SK-MEL-5 (cell line): ENCODE measurements around the gene TBC1D22B. TPM values are rescaled to one million over a fixed set of nuclear protein-coding genes. Genes with fewer than 3 reads are reported as not detected.
A peak's percentile ranks its signal among the peaks of the same experiment; 100 is the strongest.
"Not testable (repeated sequence)": the region's sequence is repeated elsewhere in the genome, so short reads cannot be mapped to it uniquely, and the experiment has no call there.

Experiments used
- DNase-seq: peaks from one replicate; pipeline ENCODE4 v3.0.0-alpha.2; 2016; ENCODE audit warnings: low read depth, low spot score
- in situ Hi-C: cut with HindIII; loops from 2 replicates; pipeline ENCODE4 v1.10.0; 2016; ENCODE audit warnings: low sequenced_read_pairs, high pct_unique_total_duplicates, low pct_unique_long_range_greater_than_20kb
- total RNA-seq: library from RNA; depleted of rRNA; stranded (reverse); fragments of >200 nt; shearing (Covaris generic); gene quantifications from 2 replicates; pipeline ENCODE4 v1.2.3, GENCODE V29; 2014

Gene TBC1D22B
- total RNA-seq, 1 experiment from 2014 or later: 6.5 TPM

- DNase-seq: no peak
- in situ Hi-C loops: no loop called here
Observed at GRCh38 chr6:37285861-37286311, 28.3 kb downstream of the TBC1D22B start.

DNA sequence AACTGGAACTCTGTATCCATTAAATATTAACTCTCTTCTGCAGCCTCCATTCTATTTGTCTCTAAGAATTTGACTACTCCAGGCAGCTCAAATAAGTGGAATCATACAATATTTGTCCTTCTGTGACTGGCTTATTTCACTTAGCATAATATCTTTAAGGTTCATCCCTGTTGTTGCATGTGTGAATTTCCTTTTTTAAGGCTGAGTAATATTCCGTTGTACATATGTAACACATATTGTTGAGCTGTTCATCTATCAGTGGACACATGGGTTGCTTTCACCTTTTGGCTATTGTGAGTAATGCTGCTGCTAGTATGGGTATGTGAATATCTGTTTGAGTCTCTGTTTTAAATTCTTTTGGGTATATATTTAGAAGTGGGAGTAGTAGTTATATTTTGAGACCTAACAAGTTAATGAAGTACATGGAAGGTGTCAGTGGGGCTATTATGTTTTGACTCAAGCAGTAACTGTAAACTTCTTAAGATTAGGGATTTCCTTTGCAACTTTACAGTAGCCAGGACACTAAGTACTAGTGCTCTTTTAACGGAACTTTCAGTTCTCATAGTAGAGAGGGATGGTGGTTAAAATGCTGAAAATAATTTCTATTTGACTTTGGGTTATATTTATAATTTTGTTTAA lies 30.1 kb downstream of the TBC1D22B start:
- no peak for DNase-seq
- in situ Hi-C loops: no loop called here

DNA sequence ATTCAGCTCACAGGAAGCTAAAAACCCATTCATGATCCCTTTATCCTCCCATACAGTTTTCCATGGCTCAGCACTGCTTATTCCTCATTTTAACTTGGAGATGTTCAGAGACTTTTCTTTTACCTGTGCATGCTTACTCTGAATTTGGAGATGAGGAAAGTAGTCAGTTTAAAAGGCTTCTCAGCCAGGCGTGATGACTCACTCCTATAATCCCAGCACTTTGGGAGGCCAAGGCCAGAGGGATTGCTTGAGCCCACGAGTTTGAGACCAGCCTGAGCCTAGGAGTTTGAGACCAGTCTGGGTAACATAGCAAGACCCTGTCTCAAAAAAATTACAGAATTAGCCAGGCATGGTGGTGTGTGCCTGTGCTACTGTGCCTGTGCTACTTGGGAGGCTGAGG lies 30.7 kb downstream of the TBC1D22B start:
- no peak for DNase-seq

GRCh38 chr6:37289931-37290330 lies 32.4 kb downstream of the TBC1D22B start:
- DNase-seq: no peak
- in situ Hi-C loops: no loop called here

More for the DNA sequence above, 30.7 kb downstream of the TBC1D22B start:
- in situ Hi-C loops: no loop called here

- in situ Hi-C loops: no loop called here
- DNase-seq: no peak
Observed at GRCh38 chr6:37293426-37293825, 35.9 kb downstream of the TBC1D22B start.

DNA sequence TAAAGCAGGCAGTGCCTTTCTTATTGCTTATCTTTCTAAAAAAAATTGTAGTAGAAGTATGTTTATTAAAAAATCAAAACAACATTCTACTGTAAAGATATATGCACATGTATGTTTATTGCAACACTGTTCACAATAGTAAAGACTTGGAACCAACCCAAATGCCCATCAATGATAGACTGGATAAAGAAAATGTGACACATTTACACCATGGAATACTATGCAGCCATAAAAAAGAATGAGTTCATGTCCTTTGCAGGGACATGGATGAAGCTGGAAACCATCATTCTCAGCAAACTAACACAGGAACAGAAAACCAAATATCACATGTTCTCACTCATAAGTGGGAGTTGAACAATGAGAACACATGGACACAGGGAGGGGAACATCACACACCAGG lies 40.1 kb downstream of the TBC1D22B start:
- in situ Hi-C loops, DNase-seq: not testable (repeated sequence)

DNA sequence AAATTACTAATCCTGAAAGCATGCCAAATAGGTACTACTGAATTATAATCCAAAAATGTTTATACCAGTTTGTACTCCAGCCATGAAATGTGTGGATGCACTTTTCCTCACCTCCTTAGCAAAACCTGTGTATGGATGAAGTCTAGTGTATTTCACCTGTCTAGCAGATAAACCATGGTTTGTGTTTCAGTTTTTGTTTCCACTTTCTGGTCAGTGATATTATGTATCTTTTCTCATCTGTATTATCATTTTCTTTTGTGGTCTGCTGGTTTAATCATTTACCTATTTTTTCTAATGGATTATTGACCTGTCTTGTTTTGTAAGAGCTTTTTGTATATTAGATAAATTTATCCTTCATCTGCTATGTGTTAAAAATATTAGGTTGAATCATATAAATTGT lies 41.4 kb downstream of the TBC1D22B start:
- in situ Hi-C loops: no loop called here

DNA sequence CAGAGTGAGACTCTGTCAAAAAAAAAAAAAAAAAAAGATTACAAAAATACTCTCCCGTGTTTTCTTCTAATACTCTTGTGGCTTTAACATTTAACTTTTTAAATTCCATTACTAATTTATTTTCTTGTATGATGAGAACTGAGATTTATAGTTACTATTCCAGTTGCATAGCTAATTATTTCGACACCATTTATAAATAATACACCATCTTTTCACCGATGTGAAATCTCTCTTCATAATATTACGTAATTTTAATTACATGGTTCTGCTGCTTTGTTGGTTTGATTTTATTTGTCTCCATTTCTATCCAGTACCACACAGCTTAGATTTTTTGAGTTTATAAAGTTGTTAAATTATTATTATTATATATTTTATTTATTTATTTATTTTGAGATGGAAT lies 42.4 kb downstream of the TBC1D22B start:
- DNase-seq: no peak
- in situ Hi-C loops: no loop called here

More for the DNA sequence above, 41.4 kb downstream of the TBC1D22B start:
- no peak for DNase-seq

DNA sequence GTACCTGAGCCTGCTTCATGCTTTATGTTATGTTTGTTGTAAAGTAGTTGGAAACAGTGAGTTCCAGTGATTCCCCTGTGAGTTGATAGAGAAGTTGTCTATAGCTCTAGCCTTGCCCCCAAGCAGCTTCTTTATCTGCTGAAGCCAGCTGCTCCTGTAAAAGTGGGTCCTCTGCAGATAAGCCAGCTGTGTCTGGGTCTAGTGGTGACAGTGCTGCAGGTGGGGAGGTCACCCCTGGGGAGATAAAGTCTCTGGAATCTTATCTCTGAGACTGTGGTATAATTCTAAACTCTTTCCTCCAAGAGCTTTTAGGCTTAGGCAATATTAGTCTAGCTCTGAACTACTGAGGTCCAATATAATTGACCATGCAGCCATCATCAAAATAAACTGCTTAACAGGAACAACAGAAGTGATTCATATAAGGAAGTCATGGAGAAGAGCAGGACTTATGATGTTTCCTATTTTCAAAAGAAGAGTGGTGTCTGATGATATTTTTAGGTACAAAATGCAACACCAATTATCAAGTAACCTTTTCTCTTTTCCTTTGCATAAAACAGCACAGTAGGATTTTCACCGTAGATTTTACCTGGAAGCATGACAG lies 44.6 kb downstream of the TBC1D22B start:
- DNase-seq: no peak
- in situ Hi-C loops: no loop called here

DNA sequence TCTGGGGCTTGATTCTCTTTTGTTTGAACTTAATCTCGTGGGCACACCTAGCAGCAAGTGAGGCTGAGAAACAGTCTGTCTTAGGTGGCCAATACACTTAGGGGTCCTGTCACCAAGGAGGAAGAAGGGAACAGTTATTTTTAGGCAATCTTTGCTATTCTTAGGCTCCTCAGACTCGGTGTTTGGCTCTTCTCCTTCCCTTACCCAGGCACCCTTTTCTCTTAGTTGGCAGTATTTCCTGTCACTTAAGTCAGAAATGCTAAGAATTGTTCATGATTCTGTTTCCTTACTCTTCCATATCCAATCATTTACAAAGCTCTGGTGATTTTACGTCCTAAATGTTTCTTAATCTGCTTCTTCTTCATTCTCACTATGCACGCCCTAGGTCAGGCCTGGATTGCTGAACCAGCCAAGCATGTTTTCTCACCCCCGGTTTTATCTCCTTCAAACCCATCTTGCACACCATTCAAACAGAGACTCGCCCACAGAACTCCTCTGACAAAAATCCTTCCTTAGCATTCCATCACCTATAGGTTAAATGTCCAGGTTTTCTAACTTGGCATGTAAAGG lies 45.6 kb downstream of the TBC1D22B start:
- in situ Hi-C loops: no loop called here
- DNase-seq: no peak

- DNase-seq: peak; percentile 80
- in situ Hi-C loops: no loop called here
Observed at GRCh38 chr6:37303891-37304503, 46.4 kb downstream of the TBC1D22B start.

- no peak for DNase-seq
- in situ Hi-C loops: no loop called here
Observed at GRCh38 chr6:37304766-37305165, 47.2 kb downstream of the TBC1D22B start.

DNA sequence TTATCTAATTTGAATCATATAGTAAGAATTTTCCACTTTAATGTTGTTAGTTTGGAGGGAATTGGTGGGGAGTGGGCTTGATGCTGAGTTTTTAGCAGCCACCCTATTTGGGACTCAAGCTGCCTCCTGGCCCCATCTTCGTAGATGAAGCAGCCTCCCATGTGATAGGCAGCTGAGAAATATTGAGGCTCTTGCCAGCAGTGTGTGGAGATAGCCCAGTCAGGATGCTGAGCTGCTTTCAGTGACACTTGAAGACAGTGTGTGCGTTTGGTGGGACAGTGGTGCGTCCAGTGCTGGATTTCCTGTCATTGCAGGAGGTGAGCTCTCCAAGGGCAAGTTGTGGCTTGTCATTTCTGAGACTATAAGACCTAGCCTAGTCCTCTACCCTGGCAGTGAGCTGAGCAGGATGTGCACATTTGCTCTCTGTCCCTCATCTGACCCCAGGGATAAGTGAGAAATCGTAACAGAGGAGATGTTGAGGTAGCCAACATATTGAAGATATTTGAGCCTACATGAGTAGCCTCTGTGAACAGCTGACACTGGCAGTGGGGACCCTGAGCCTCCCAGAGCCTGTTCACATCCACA lies 48.4 kb downstream of the TBC1D22B start:
- DNase-seq: no peak
- in situ Hi-C loops: no loop called here

GRCh38 chr6:37306624-37307222 lies 49.2 kb downstream of the TBC1D22B start:
- in situ Hi-C loops: no loop called here
- DNase-seq: no peak

DNA sequence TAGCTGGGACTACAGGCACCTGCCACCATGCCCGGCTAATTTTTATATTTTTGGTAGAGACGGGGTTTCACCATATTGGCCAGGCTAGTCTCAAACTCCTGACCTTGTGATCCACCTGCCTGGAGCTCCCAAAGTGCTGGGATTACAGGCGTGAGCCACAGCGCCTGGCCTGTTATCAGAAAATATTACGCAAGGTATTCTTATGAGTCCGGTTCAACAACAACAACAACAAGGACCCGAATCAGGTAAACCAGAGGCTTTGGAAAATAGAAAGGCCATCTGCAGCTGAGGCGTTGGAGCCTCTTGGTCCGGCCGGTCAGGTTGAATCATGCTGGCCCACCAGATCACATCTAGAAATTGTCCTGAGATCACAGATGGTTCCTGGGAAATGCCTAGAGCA lies 49.9 kb downstream of the TBC1D22B start:
- in situ Hi-C loops, DNase-seq: not testable (repeated sequence)

GRCh38 chr6:37308069-37308815 lies 50.7 kb downstream of the TBC1D22B start:
- in situ Hi-C loops: no loop called here
- no peak for DNase-seq

GRCh38 chr6:37309046-37309445 lies 51.5 kb downstream of the TBC1D22B start:
- in situ Hi-C loops: no loop called here
- no peak for DNase-seq
